HCT116 (cell line): ENCODE results near the gene PELO.

Source experiments
- CBX3 ChIP-seq: IDR thresholded peaks from 2 replicates; pipeline ENCODE4 v1.6.1; 2012; ENCODE audit warnings: low read depth
- CEBPB ChIP-seq: IDR thresholded peaks from 2 replicates; pipeline ENCODE4 v1.6.1; 2012; ENCODE audit warnings: low read depth
- CTCF ChIP-seq, 3 experiments: fragments of 200-600 bp in 1 of 3; sonication (generic) in 1 of 3; IDR thresholded peaks in 2 of 3; conservative IDR thresholded peaks in 1 of 3; 2 replicates each; pipeline ENCODE4 v1.5.1; 2012 to 2017; ENCODE audit warnings: low read depth in 2 of 3, low read length in 2 of 3, antibody characterized with exemption in 1 of 3, borderline replicate concordance in 1 of 3, control low read depth in 1 of 3, mild to moderate bottlenecking in 1 of 3, mixed read lengths in 1 of 3, mixed run types in 1 of 3, moderate library complexity in 1 of 3; ENCODE audit not compliant: insufficient read depth in 1 of 3
- EGR1 ChIP-seq: IDR thresholded peaks from 2 replicates; pipeline ENCODE4 v1.6.1; 2012; ENCODE audit warnings: low read depth
- EZH2 ChIP-seq: fragments of 200-600 bp; sonication (generic); IDR thresholded peaks from 2 replicates; pipeline ENCODE4 v1.6.1; 2017; ENCODE audit warnings: antibody characterized with exemption, mixed run types
- EZH2phosphoT487 ChIP-seq: fragments of 200-600 bp; IDR thresholded peaks from 2 replicates; pipeline ENCODE4 v1.6.1; 2018; ENCODE audit warnings: antibody characterized with exemption, borderline replicate concordance
- JUND ChIP-seq: IDR thresholded peaks from 2 replicates; pipeline ENCODE4 v1.6.1; 2012
- POLR2A ChIP-seq: IDR thresholded peaks from 2 replicates; pipeline ENCODE4 v1.7.0; 2011; ENCODE audit warnings: borderline replicate concordance; ENCODE audit not compliant: insufficient read depth, insufficient read length; ENCODE audit errors: extremely low read depth
- POLR2AphosphoS5 ChIP-seq: IDR thresholded peaks from 2 replicates; pipeline ENCODE4 v1.6.1; 2011; ENCODE audit warnings: mild to moderate bottlenecking, low read depth, low read length, moderate library complexity
- ZBTB33 ChIP-seq: IDR thresholded peaks from 2 replicates; pipeline ENCODE4 v1.6.1; 2011; ENCODE audit warnings: mild to moderate bottlenecking, low read length, moderate library complexity; ENCODE audit not compliant: insufficient replicate concordance; ENCODE audit errors: extremely low read depth
- ZNF274 ChIP-seq: fragments of 200-500 bp; sonication (Bioruptor generic); IDR thresholded peaks from 2 replicates; pipeline ENCODE4 v1.6.1; 2014; ENCODE audit warnings: mild to moderate bottlenecking, low read depth, low read length, inconsistent platforms

GRCh38 chr5:52749666-52750065, 38.0 kb upstream of the PELO start:
- TF ChIP-seq CTCF (IDR thresholded peaks at IDR 0.05 in 2 of 3, conservative IDR thresholded peaks at IDR 0.05 in 1 of 3; ENCODE audit: borderline replicate concordance in 1 of 3, insufficient read depth in 1 of 3, low read depth in 2 of 3, low read length in 2 of 3) (no peak), POLR2AphosphoS5 (no peak), POLR2A (no peak), EZH2 (no peak), CBX3 (no peak), JUND (no peak), ZNF274 (no peak), ZBTB33 (no peak), EZH2phosphoT487 (no peak), CEBPB (no peak), EGR1 (no peak)
